Upper lobe of right lung (tissue), 1 donor: ENCODE results near the gene CACNA1B. TPM values are rescaled to one million over a fixed set of nuclear protein-coding genes. Genes with fewer than 3 reads are reported as not detected.
"Not testable (repeated sequence)": the region's sequence is repeated elsewhere in the genome, so short reads cannot be mapped to it uniquely, and the experiment has no call there.

Experiments used
- ATAC-seq: fragments of 200-7000 bp; cut with Tn5 transposase; one replicate; pipeline ENCODE4 v1.9.1; 2020; ENCODE audit warnings: mild to moderate bottlenecking, moderate library complexity
- DNase-seq: peaks from one replicate; pipeline ENCODE4 v3.0.0-alpha.2; 2020
- H3K27ac ChIP-seq: fragments of 200-600 bp; one replicate; pipeline ENCODE4 v1.8.0; 2022
- H3K27me3 ChIP-seq: fragments of 200-600 bp; one replicate; pipeline ENCODE4 v1.8.0; 2022; ENCODE audit warnings: mild to moderate bottlenecking
- H3K36me3 ChIP-seq: fragments of 200-600 bp; one replicate; pipeline ENCODE4 v1.8.0; 2022
- H3K4me1 ChIP-seq: fragments of 200-600 bp; one replicate; pipeline ENCODE4 v1.8.0; 2022
- H3K4me3 ChIP-seq: fragments of 200-600 bp; one replicate; pipeline ENCODE4 v1.8.0; 2022; ENCODE audit warnings: mild to moderate bottlenecking
- H3K9me3 ChIP-seq: fragments of 200-600 bp; one replicate; pipeline ENCODE4 v1.8.0; 2022
- CTCF ChIP-seq: fragments of 200-600 bp; IDR thresholded peaks from one replicate; pipeline ENCODE4 v1.8.0; 2022; ENCODE audit warnings: antibody characterized with exemption
- intact Hi-C: fragments of 100-400 bp; cut with DNase I; formaldehyde crosslinking; loops from one replicate; pipeline ENCODE4 v1.11.0; 2022
- long read RNA-seq: library from polyadenylated mRNA; unstranded; transcript quantifications from one replicate; pipeline ENCODE4 v2.0.0, GENCODE V29; 2021
- total RNA-seq: library from RNA; stranded (reverse); fragmentation: NEBNext Ultra II Directional; extraction: Animal tissue kit (Norgen Biotek cat#: 25700); gene quantifications from one replicate; pipeline ENCODE4 v1.2.1, GENCODE V29; 2021
- donor health status: DM: no; HTN: yes; CAD: no; lungs with severe emphysema.

Gene CACNA1B
- 0.29 TPM for total RNA-seq
- long read RNA-seq, result 0 reads

- H3K27ac ChIP-seq, H3K36me3 ChIP-seq, ATAC-seq, intact Hi-C loops, H3K9me3 ChIP-seq, H3K4me1 ChIP-seq, DNase-seq: not testable (repeated sequence)
- H3K27me3 ChIP-seq, result peaks cover 45% of the 10 kb centered on the region
- H3K4me3 ChIP-seq, result peak within 1 kb of the TSS; percentile 16
These were observed at the start of gene CACNA1B for GRCh38 chr9:137877506-137878122. Gene CACNA1B (plus strand): TSS chr9:137877782. CDS start chr9:137877934, 152 bp downstream.

- DNase-seq, result no peak
- H3K9me3 ChIP-seq, result no peaks in the 10 kb centered on the region
- no peak overlapping the region for H3K4me3 ChIP-seq
- peaks cover 55% of the 10 kb centered on the region for H3K36me3 ChIP-seq
- no peak for ATAC-seq
- no peaks in the 10 kb centered on the region for H3K27me3 ChIP-seq
- no peak overlapping the region for H3K27ac ChIP-seq
- intact Hi-C loops, result no loop called here
- TF ChIP-seq CTCF, result no peak
- H3K4me1 ChIP-seq, result no peaks in the 10 kb centered on the region
These were observed 49.6 kb upstream of the CACNA1B start for GRCh38 chr9:137827908-137828526.

GRCh38 chr9:137828527-137829259, 48.9 kb upstream of the CACNA1B start:
- TF ChIP-seq CTCF, result no peak
- Histone ChIP-seq H3K4me1 (no peaks in the 10 kb centered on the region), H3K9me3 (no peaks in the 10 kb centered on the region), H3K27me3 (no peaks in the 10 kb centered on the region), H3K36me3 (peaks cover 60% of the 10 kb centered on the region), H3K4me3 (no peak overlapping the region), H3K27ac (no peak overlapping the region)
- ATAC-seq (no peak), DNase-seq (no peak)
- intact Hi-C loops, result no loop called here

- Histone ChIP-seq H3K9me3 (no peaks in the 10 kb centered on the region), H3K27me3 (no peaks in the 10 kb centered on the region), H3K4me1 (no peaks in the 10 kb centered on the region), H3K36me3 (peaks cover 61% of the 10 kb centered on the region), H3K27ac (no peak overlapping the region), H3K4me3 (no peak overlapping the region)
- no peak for ATAC-seq
- no peak for DNase-seq
- intact Hi-C loops, result no loop called here
- TF ChIP-seq CTCF, result no peak
These were observed 48.2 kb upstream of the CACNA1B start for GRCh38 chr9:137829260-137829996.

- H3K9me3 ChIP-seq, result no peaks in the 10 kb centered on the region
- ATAC-seq (no peak), DNase-seq (no peak)
- H3K27ac ChIP-seq, result no peak overlapping the region
- no peak overlapping the region for H3K4me3 ChIP-seq
- no peaks in the 10 kb centered on the region for H3K4me1 ChIP-seq
- H3K27me3 ChIP-seq, result no peaks in the 10 kb centered on the region
- intact Hi-C loops, result no loop called here
- TF ChIP-seq CTCF, result no peak
- H3K36me3 ChIP-seq, result peaks cover 67% of the 10 kb centered on the region
These were observed 45.3 kb upstream of the CACNA1B start for GRCh38 chr9:137832191-137832700.
